Measurements from ENCODE around the gene HOXC5. TPM values are rescaled to one million over a fixed set of nuclear protein-coding genes. Genes with fewer than 3 reads are reported as not detected.

HOXC5 gene
- total RNA-seq, 1 donor from 2014 or later, result not detected

DNA sequence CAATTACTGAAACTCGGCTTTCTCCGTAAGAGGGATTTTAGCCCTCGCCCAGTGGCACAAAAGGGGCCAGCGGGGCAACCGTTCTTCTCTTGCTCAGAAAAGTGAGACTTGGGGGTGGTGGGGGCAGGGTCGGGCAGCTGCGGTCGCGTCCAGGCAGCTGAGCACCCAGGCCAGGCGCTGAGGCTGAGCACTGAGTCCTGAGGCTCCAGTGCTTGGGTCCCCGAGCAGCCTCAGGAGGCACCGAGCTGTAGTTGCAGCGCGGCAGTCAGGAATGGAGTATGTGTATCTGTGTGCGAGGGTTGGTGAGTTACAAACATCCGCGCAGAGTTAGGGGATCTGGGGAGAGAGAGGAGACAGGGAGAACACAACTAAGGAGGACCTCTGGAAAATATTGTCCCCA lies 8.7 kb upstream of the HOXC5 start:
- peaks cover 93% of the 10 kb centered on the region for H3K27me3 ChIP-seq
- no peaks in the 10 kb centered on the region for H3K4me1 ChIP-seq
- ATAC-seq (no peak), DNase-seq (no peak)
- no peaks in the 10 kb centered on the region for H3K36me3 ChIP-seq
- H3K4me3 ChIP-seq, result no peak overlapping the region
- H3K27ac ChIP-seq, result no peak overlapping the region
- no peaks in the 10 kb centered on the region for H3K9me3 ChIP-seq
- intact Hi-C loops (cut with DNase I), result no loop called here
- TF ChIP-seq CTCF (IDR thresholded peaks at IDR 0.05), result no peak

DNA sequence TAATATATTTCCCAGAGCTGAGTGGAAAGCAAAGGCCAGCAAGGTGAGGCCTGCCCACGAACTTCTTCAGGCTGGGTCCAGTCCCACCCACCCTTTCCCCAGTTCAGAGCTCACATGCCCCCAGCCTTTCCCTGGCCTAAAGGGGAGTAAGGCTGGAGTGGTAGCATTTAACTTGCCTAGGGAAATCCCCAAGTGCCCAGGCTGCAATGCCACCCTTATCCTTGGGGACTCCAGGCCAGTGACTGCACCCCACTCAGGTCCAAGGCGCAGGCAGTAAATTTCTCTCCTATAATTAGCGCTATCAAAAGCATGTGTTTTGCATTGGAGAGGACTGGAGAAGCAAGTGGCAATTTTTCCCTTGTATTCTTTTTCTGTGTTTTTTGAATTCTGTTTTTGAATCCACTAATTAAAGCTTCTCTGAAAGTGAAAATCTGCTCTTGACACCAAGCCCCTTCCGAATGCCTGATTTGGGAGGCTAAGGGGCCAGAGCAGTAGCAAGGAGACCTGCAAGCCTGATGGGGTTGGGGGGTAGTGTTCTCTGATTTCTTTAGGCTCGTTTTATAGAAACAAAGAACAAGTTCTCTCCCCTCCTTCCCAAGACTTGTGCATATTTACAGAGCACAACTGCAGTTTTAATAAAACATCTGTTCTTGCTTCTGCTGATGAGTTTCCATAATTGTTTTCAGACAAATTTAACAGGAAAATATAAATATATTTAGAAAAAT lies 8.1 kb upstream of the HOXC5 start:
- H3K27ac ChIP-seq, result no peak overlapping the region
- intact Hi-C loops (cut with DNase I), result no loop called here
- H3K4me1 ChIP-seq, result no peaks in the 10 kb centered on the region
- DNase-seq (no peak), ATAC-seq (no peak)
- H3K4me3 ChIP-seq, result no peak overlapping the region
- no peaks in the 10 kb centered on the region for H3K9me3 ChIP-seq
- peaks cover 91% of the 10 kb centered on the region for H3K27me3 ChIP-seq
- H3K36me3 ChIP-seq, result no peaks in the 10 kb centered on the region
- no peak for TF ChIP-seq CTCF (IDR thresholded peaks at IDR 0.05)

- H3K9me3 ChIP-seq, result no peaks in the 10 kb centered on the region
- no peak for TF ChIP-seq CTCF (IDR thresholded peaks at IDR 0.05)
- H3K4me1 ChIP-seq, result no peaks in the 10 kb centered on the region
- H3K36me3 ChIP-seq, result no peaks in the 10 kb centered on the region
- peaks cover 90% of the 10 kb centered on the region for H3K27me3 ChIP-seq
- intact Hi-C loops (cut with DNase I), result no loop called here
- H3K27ac ChIP-seq, result no peak overlapping the region
- no peak overlapping the region for H3K4me3 ChIP-seq
- ATAC-seq (no peak), DNase-seq (no peak)
Measured at GRCh38 chr12:54025499-54026405, 7.1 kb upstream of the HOXC5 start.

DNA sequence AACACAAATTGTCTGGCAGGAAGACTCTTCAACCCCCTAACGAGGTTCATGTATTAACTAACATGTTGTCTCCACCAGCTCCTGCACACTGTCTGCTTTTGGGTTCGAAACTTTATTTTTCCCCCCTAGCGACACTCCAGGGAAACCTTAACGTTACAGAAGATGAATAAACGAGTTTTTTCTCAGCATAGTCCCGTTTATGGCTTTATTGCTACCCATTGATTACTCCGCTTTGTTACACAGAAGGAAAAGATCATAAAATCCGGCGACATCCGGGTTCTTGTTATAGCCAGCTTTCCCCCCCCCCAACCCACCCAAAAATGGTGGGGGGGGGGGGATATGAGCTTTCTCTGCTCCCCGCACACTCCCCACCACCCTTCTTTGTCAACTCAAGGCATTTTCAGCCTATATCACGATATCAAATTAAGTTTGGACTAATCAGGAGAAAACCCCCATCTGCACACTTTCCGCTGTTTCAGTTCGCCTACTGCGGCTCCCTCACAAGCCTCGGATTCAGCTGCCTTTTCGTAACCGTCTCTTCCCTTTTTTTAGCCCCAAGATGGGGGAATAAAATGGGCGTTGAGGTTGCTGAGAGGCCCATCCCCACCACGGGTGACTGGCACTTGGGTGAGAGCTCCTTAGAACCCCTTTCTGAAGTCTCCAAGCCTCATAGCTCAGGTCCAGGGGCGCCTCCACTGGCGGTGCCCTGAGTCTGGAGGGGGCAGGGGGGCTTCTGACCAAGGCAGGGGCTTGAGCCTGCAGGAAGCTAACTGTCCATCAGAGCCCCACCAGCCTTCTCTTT lies 6.0 kb upstream of the HOXC5 start:
- no peak overlapping the region for H3K4me3 ChIP-seq
- intact Hi-C loops (cut with DNase I), result no loop called here

More for the DNA sequence above, 6.0 kb upstream of the HOXC5 start:
- Histone ChIP-seq H3K27ac (no peak overlapping the region), H3K27me3 (peaks cover 91% of the 10 kb centered on the region), H3K4me1 (no peaks in the 10 kb centered on the region), H3K36me3 (no peaks in the 10 kb centered on the region), H3K9me3 (no peaks in the 10 kb centered on the region)
- DNase-seq (no peak), ATAC-seq (no peak)
- TF ChIP-seq CTCF (IDR thresholded peaks at IDR 0.05), result no peak

All from upper lobe of right lung (tissue), 1 donor.